ENCODE data around the gene CCR5AS.

The CCR5AS gene

DNA sequence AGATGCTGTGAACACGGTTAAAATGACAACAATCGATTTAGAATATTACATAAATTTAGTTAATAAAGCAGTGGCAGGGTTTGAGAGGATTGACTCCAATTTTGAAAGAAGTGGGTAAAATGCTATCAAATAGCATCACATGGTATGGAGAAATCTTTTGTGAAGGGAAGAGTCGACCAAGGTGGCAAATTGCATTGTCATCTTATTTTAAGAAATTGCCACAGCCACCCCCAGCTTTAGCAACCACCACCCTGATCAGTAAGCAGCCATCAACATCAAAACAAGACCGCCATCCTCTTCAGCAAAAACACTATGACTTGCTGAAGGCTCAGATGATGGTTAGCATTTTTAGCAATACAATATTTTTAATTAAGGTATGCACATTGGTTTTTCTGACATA lies 41.8 kb downstream of the CCR5AS start:
- no peak for DNase-seq (ENCODE audit: low read depth)
- H3K4me3 ChIP-seq (ENCODE audit: control insufficient read depth, low read depth, low read length), result no peak overlapping the region
- TF ChIP-seq, protein P1, sequence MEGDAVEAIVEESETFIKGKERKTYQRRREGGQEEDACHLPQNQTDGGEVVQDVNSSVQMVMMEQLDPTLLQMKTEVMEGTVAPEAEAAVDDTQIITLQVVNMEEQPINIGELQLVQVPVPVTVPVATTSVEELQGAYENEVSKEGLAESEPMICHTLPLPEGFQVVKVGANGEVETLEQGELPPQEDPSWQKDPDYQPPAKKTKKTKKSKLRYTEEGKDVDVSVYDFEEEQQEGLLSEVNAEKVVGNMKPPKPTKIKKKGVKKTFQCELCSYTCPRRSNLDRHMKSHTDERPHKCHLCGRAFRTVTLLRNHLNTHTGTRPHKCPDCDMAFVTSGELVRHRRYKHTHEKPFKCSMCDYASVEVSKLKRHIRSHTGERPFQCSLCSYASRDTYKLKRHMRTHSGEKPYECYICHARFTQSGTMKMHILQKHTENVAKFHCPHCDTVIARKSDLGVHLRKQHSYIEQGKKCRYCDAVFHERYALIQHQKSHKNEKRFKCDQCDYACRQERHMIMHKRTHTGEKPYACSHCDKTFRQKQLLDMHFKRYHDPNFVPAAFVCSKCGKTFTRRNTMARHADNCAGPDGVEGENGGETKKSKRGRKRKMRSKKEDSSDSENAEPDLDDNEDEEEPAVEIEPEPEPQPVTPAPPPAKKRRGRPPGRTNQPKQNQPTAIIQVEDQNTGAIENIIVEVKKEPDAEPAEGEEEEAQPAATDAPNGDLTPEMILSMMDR (IDR thresholded peaks at IDR 0.05; ENCODE audit: control insufficient read depth, insufficient read depth, low read depth, low read length, missing control alignments), result no peak

DNA sequence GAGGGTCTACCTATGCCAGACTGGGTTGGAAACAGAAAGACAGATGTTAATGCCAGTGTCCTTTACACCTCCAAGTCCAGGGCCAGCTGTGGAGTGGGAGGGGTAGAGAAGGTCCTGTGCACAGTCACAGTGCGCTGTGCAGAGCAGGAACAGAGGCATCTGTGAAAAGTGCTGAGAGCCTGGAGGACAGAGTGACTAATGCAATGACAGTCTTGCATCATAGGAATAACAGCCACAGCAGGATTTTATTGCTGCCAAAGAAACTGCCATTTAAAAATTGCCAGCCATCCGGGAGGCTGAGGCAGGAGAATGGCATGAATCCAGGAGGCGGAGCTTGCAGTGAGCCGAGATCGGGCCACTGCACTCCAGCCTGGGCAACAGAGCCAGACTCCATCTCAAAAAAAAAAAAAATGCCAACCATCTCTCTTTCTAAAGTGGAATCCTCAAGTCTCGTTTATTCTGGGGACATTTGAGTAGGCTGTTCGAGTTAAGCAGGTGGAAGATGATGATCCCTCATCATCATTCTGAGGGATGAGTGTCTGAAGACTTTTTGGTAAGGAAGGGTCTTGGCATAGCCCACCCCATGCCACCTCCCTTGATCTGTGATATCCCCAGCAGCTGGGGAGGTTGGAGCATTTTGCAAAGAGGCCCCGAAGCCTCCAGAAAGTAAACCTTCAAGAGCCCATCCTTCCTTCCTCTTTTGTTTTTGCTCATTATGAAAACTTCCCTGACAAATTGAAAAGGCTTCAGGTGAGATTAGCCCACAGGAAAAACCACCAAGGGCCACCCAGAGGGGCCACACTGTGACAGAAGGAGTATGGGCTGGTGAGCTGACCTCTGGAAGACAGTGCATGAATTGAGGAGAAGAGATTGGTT lies 45.2 kb downstream of the CCR5AS start:
- no peak overlapping the region for H3K4me3 ChIP-seq (ENCODE audit: control insufficient read depth, low read depth, low read length)
- TF ChIP-seq, protein P1 (IDR thresholded peaks at IDR 0.05; ENCODE audit: control insufficient read depth, insufficient read depth, low read depth, low read length, missing control alignments), result no peak
- DNase-seq (ENCODE audit: low read depth), result no peak

DNA sequence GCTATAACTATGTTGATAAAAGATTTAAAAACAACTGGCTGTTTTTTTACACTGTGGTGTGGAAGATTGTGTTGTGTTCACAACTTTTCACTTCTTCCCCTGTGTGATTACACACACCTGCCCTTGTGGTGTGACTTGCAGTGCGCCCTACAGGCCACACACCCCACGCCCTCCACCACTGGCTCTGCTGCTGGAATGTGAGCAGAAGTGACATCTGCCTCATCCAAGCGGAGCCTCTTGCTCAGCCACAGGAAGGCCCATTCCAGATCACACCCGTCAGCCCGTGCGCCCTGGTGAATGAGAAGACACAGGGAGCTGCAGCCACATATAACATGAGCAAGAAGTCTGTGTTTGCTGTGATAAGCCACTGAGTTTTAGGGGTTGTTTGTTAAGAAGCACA lies 46.0 kb downstream of the CCR5AS start:
- DNase-seq (ENCODE audit: low read depth), result no peak
- TF ChIP-seq, protein P1 (IDR thresholded peaks at IDR 0.05; ENCODE audit: control insufficient read depth, insufficient read depth, low read depth, low read length, missing control alignments), result no peak
- no peak overlapping the region for H3K4me3 ChIP-seq (ENCODE audit: control insufficient read depth, low read depth, low read length)

DNA sequence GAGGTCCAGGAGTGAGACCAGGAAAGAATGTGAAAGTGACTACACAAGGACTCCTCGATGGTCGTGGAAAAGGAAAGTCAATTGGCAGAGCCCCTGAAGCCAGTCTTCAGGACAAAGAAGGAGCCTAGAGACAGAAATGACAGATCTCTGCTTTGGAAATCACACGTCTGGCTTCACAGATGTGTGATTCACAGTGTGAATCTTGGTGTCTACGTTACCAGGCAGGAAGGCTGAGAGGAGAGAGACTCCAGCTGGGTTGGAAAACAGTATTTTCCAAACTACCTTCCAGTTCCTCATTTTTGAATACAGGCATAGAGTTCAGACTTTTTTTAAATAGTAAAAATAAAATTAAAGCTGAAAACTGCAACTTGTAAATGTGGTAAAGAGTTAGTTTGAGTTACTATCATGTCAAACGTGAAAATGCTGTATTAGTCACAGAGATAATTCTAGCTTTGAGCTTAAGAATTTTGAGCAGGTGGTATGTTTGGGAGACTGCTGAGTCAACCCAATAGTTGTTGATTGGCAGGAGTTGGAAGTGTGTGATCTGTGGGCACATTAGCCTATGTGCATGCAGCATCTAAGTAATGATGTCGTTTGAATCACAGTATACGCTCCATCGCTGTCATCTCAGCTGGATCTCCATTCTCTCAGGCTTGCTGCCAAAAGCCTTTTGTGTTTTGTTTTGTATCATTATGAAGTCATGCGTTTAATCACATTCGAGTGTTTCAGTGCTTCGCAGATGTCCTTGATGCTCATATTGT lies 47.0 kb downstream of the CCR5AS start:
- TF ChIP-seq, protein P1 (IDR thresholded peaks at IDR 0.05; ENCODE audit: control insufficient read depth, insufficient read depth, low read depth, low read length, missing control alignments), result no peak
- no peak overlapping the region for H3K4me3 ChIP-seq (ENCODE audit: control insufficient read depth, low read depth, low read length)

DNA sequence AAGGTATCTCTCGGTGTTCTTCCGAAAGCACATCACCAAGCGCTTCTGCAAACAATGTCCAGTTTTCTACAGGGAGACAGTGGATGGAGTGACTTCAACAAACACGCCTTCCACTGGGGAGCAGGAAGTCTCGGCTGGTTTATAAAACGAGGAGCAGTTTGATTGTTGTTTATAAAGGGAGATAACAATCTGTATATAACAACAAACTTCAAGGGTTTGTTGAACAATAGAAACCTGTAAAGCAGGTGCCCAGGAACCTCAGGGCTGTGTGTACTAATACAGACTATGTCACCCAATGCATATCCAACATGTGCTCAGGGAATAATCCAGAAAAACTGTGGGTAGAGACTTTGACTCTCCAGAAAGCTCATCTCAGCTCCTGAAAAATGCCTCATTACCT lies 48.4 kb downstream of the CCR5AS start:
- TF ChIP-seq, protein P1 (IDR thresholded peaks at IDR 0.05; ENCODE audit: control insufficient read depth, insufficient read depth, low read depth, low read length, missing control alignments), result no peak
- DNase-seq (ENCODE audit: low read depth), result no peak
- no peak overlapping the region for H3K4me3 ChIP-seq (ENCODE audit: control insufficient read depth, low read depth, low read length)

More for the DNA sequence above, 47.0 kb downstream of the CCR5AS start:
- no peak for DNase-seq (ENCODE audit: low read depth)

DNA sequence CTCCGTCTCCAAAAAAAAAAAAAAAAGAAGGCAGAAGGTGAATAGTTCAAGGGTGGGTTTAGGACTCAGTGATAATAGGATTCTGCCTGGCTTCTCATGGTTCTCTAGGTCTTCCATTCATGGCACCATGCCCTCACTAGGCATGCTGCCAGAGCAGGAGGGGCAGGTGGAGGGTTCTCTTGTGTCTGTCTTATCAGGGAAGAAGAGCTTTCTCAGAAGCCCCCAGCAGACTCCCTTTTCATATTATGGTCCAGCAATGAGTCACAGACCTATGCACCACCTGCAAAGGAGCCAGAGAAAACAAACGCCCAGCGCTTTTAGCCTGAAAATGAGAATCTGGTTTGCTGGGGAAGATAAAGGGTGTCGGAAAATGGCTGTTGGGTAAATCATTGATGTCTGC lies 50.0 kb downstream of the CCR5AS start:
- DNase-seq (ENCODE audit: low read depth), result no peak
- TF ChIP-seq, protein P1 (IDR thresholded peaks at IDR 0.05; ENCODE audit: control insufficient read depth, insufficient read depth, low read depth, low read length, missing control alignments), result no peak
- H3K4me3 ChIP-seq (ENCODE audit: control insufficient read depth, low read depth, low read length), result no peak overlapping the region

Measured in AG09309 (cell line).